Adrenal gland (tissue), 12 donors: ENCODE results near the gene ETV6. TPM values are rescaled to one million over a fixed set of nuclear protein-coding genes. Genes with fewer than 3 reads are reported as not detected.

ENCODE experiments used
- DNase-seq, 7 donors: peaks; one replicate each; pipeline ENCODE4 v3.0.0-alpha.2; 2019 to 2020
- H3K27ac ChIP-seq, 5 donors: fragments of 200-600 bp; sonication (generic) in 4 of 5; 1 replicate in 3 of 5; 2 replicates in 2 of 5; pipeline versions ENCODE4 v1.5.1 to v1.8.0; 2016 to 2020; ENCODE audit warnings: mild to moderate bottlenecking in 1 of 5
- H3K27me3 ChIP-seq: fragments of 200-600 bp; 2 replicates; pipeline ENCODE4 v1.8.0; 2021
- H3K36me3 ChIP-seq, 2 donors: fragments of 200-600 bp; replicated peaks in 1 of 2; 1 replicate in 1 of 2; 2 replicates in 1 of 2; pipeline versions ENCODE4 v1.5.1 to v1.8.0; 2018 to 2022
- H3K4me1 ChIP-seq, 2 donors: fragments of 200-600 bp; replicated peaks in 1 of 2; 1 replicate in 1 of 2; 2 replicates in 1 of 2; pipeline versions ENCODE4 v1.5.1 to v1.8.0; 2018 to 2021
- H3K4me3 ChIP-seq, 4 donors: fragments of 200-600 bp; sonication (generic) in 3 of 4; one replicate each; pipeline ENCODE4 v1.5.1; 2016 to 2018
- H3K9me3 ChIP-seq, 3 donors: fragments of 200-600 bp; sonication (generic) in 1 of 3; replicated peaks in 1 of 3; 1 replicate in 2 of 3; 2 replicates in 1 of 3; pipeline versions ENCODE4 v1.5.1 to v1.8.0; 2016 to 2021
- POLR2A ChIP-seq, 2 donors: fragments of 450-650 bp; IDR thresholded peaks; one replicate each; pipeline ENCODE4 v1.6.1; 2017; ENCODE audit warnings: antibody characterized with exemption in 2 of 2, mild to moderate bottlenecking in 2 of 2, moderate library complexity in 1 of 2
- WGBS, 4 donors: extraction: QIAGEN DNeasy Blood & Tissue Kit in 2 of 4; methylation state at CpG; one replicate each; pipeline versions ENCODE4 v1.1.5 to v1.1.7; 2013 to 2017; 5-methylcytosine and 5-hydroxymethylcytosine counted together
- intact Hi-C, 2 donors: fragments of 100-400 bp; cut with DNase I; formaldehyde crosslinking; loops; one replicate each; pipeline versions ENCODE4 v1.14.1 to v1.15.0; 2022 to 2023
- polyA plus RNA-seq, 3 donors: library from polyadenylated mRNA; stranded (reverse); fragments of 200-250 nt in 2 of 3; fragments of 350-450 nt in 1 of 3; fragmentation: Illumina TruSeq in 1 of 3; extraction: RNeasy Lipid Tissue Mini Kit (QIAGEN cat#74804) in 1 of 3; gene quantifications; one replicate each; pipeline ENCODE4 v1.2.3, GENCODE V29; 2013 to 2014
- total RNA-seq, 9 donors: library from RNA; depleted of rRNA in 4 of 9; stranded (reverse); fragments of >200 nt in 4 of 9; fragments of 120-200 nt in 1 of 9; fragmentation: NEBNext Ultra II Directional in 1 of 9; extraction: Animal tissue kit (Norgen Biotek cat#: 25700) in 1 of 9; gene quantifications; one replicate each; pipeline versions ENCODE4 v1.1.0 to v1.2.4, GENCODE V29; 2013 to 2023
- TF ChIP-seq, protein P1 (sequence below), 6 experiments: fragments of 450-650 bp in 4 of 6; fragments of 200-600 bp in 2 of 6; sonication (generic) in 1 of 6; IDR thresholded peaks; 1 replicate in 5 of 6; 2 replicates in 1 of 6; pipeline versions ENCODE4 v1.5.1 to v1.8.0; 2016 to 2021; ENCODE audit warnings: antibody characterized with exemption in 6 of 6, mild to moderate bottlenecking in 2 of 6, moderate library complexity in 1 of 6
- donor health status: healthy with polysubstance abuse.
- donor health status: Bipolar disorder and iron deficiency.
- donor health status: DM: yes; HTN: yes; CAD: no.
- donor health status: DM: no; HTN: no; CAD: no.
- donor health status: DM: no; HTN: no; CAD: no.
- donor health status: DM: yes; HTN: yes; CAD: no.

ETV6 gene
- total and polyA plus RNA-seq, 12 donors, result 9.6 to 46.6 (median 19.5) TPM

DNA sequence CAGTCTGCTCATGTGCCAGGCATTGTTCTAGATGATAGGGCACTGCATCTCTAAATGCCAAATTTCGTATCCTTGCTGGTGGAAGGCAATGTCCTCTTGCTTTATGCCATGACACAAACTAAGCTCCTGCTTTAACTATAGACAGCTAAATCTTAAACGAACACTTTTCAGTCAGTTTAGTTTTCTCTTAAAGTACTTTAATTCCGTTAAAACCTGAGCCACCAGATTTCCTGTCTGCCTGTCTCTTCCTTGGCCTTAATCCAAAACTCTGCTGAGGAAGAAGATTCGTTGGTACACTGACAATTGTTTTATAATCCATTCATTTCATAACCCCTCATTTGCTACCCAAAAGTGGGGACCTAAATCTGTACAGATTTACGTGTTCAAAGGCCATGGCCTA lies 226.8 kb downstream of the ETV6 start:
- peaks cover 32 to 53% of the 10 kb centered on the region in 2 donors for H3K4me1 ChIP-seq
- DNase-seq, result no peak

GRCh38 chr12:11877102-11877826 lies 227.8 kb downstream of the ETV6 start:
- Histone ChIP-seq H3K36me3 (no peaks in the 10 kb centered on the region), H3K27ac (no peak overlapping the region), H3K9me3 (no peaks in the 10 kb centered on the region), H3K4me3 (no peak overlapping the region), H3K27me3 (no peaks in the 10 kb centered on the region), H3K4me1 (peaks cover 32 to 53% of the 10 kb centered on the region in 2 donors)
- 71 to 83% (median 77%) methylated on average over 7 of the region's 7 CpGs for whole genome bisulfite sequencing, 4 donors
- DNase-seq, result no peak
- intact Hi-C loops, result no loop called here
- TF ChIP-seq, protein P1, sequence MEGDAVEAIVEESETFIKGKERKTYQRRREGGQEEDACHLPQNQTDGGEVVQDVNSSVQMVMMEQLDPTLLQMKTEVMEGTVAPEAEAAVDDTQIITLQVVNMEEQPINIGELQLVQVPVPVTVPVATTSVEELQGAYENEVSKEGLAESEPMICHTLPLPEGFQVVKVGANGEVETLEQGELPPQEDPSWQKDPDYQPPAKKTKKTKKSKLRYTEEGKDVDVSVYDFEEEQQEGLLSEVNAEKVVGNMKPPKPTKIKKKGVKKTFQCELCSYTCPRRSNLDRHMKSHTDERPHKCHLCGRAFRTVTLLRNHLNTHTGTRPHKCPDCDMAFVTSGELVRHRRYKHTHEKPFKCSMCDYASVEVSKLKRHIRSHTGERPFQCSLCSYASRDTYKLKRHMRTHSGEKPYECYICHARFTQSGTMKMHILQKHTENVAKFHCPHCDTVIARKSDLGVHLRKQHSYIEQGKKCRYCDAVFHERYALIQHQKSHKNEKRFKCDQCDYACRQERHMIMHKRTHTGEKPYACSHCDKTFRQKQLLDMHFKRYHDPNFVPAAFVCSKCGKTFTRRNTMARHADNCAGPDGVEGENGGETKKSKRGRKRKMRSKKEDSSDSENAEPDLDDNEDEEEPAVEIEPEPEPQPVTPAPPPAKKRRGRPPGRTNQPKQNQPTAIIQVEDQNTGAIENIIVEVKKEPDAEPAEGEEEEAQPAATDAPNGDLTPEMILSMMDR (IDR thresholded peaks at IDR 0.05), result no peak
- no peak for TF ChIP-seq POLR2A (IDR thresholded peaks at IDR 0.05)

More for the DNA sequence above, 226.8 kb downstream of the ETV6 start:
- Histone ChIP-seq H3K27me3 (no peaks in the 10 kb centered on the region), H3K4me3 (no peak overlapping the region), H3K36me3 (no peaks in the 10 kb centered on the region), H3K27ac (peak overlapping the region in 2 of 5 donors; percentile 13 to 24), H3K9me3 (no peaks in the 10 kb centered on the region)
- 26 to 34% (median 30%) methylated on average over 5 of the region's 5 CpGs for WGBS, 4 donors
- intact Hi-C loops, result no loop called here
- TF ChIP-seq, protein P1 (IDR thresholded peaks at IDR 0.05), result no peak
- TF ChIP-seq POLR2A (IDR thresholded peaks at IDR 0.05), result no peak

DNA sequence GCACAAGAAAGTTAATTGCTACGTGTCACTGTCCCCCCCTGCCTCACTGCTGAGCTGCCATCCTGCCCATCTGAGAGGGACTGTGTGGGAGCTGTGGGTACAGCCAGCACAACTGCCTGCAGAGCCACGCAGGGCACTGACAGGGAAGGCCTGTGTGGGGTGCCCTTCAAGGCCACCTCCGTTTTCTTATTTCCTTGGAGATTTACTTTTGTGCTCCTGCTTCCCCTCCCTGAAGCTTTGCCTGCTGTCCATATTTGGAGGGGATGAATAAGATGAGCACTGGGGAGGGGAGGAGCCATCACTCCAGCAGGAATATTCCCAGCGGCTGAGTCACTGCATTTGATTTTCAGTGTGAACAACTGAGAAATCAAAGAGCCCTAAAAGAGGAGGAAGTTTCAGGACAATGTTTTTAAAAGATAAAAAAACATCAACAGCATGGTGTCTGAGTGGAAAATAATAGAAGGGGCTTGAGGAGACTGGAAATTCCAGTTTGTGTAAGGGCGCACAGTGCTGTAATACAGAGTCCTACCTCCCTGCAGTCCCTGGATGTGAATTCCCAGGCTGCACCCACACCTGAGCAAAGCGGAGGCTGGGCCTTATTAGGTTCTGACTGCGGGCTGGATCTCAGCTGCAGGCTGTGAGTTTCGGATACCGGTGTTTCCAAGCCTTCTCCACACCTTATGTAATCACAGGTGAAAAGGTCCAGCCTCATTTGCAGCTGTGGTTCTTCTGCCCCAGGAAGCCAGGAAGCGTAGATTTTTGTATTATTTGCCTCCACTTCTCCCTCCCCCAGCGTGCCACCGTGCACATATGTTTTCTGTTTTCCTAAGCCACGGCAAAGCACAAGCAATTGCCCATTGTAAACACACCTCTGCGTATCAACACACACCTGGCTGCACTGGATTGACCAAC lies 228.7 kb downstream of the ETV6 start:
- TF ChIP-seq, protein P1 (IDR thresholded peaks at IDR 0.05), result no peak
- no peak for TF ChIP-seq POLR2A (IDR thresholded peaks at IDR 0.05)
- DNase-seq, result peak; percentile 58 to 83 (median 74)
- intact Hi-C loops, result no loop called here
- 53 to 65% (median 57%) methylated on average over 13 to 14 of the region's 14 CpGs for WGBS, 4 donors
- Histone ChIP-seq H3K4me1 (peaks cover 32 to 53% of the 10 kb centered on the region in 2 donors), H3K27ac (peak overlapping the region in 3 of 5 donors; percentile 4 to 55 (median 46)), H3K36me3 (no peaks in the 10 kb centered on the region), H3K4me3 (no peak overlapping the region), H3K27me3 (no peaks in the 10 kb centered on the region), H3K9me3 (no peaks in the 10 kb centered on the region)

DNA sequence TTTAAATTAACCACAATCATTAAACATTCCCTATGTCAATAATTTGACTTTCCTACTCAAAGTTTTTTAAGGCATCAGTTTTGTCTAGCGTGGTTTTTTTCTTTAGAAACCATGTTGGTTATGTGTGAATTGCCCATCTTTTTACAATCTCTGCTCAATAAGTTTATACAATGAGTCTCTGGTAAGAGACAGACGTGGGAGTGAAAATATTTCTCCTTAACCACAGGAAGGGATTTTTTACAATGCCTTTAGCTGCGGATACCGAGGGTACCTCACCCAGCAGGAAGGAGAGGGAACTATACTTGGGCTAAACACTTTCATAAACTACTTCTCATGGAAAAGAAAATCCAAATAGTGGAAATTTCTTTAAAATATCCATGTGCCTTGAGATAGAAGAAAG lies 229.8 kb downstream of the ETV6 start:
- H3K27ac ChIP-seq, result no peak overlapping the region
- peaks cover 32 to 53% of the 10 kb centered on the region in 2 donors for H3K4me1 ChIP-seq
- H3K27me3 ChIP-seq, result no peaks in the 10 kb centered on the region
- DNase-seq, result no peak
- H3K36me3 ChIP-seq, result peaks cover 0 to under 1% of the 10 kb centered on the region in 2 donors
- intact Hi-C loops, result no loop called here
- WGBS, 4 donors, result 72 to 82% (median 74%) methylated on average over 4 of the region's 4 CpGs
- no peak for TF ChIP-seq POLR2A (IDR thresholded peaks at IDR 0.05)
- TF ChIP-seq, protein P1 (IDR thresholded peaks at IDR 0.05), result no peak
- no peaks in the 10 kb centered on the region for H3K9me3 ChIP-seq
- H3K4me3 ChIP-seq, result no peak overlapping the region
